Tibial nerve (tissue), 4 donors: ENCODE measurements around the gene CMSS1. TPM values are rescaled to one million over a fixed set of nuclear protein-coding genes. Genes with fewer than 3 reads are reported as not detected.
"Not testable (repeated sequence)": the region's sequence is repeated elsewhere in the genome, so short reads cannot be mapped to it uniquely, and the experiment has no call there.

Experiments used
- DNase-seq, 2 donors: peaks; one replicate each; pipeline ENCODE4 v3.0.0-alpha.2; 2019; ENCODE audit warnings: low spot score in 2 of 2
- H3K27ac ChIP-seq, 4 donors: fragments of 200-600 bp; sonication (generic) in 3 of 4; one replicate each; pipeline ENCODE4 v1.5.1; 2017 to 2019; ENCODE audit warnings: mild to moderate bottlenecking in 1 of 4
- H3K27me3 ChIP-seq, 2 donors: fragments of 200-600 bp; sonication (generic) in 1 of 2; one replicate each; pipeline versions ENCODE4 v1.5.1 to v1.6.0; 2017 to 2019
- H3K36me3 ChIP-seq, 3 donors: fragments of 200-600 bp; sonication (generic); one replicate each; pipeline ENCODE4 v1.5.1; 2018 to 2019
- H3K4me1 ChIP-seq, 4 donors: fragments of 200-600 bp; sonication (generic) in 3 of 4; one replicate each; pipeline ENCODE4 v1.5.1; 2017 to 2019
- H3K4me3 ChIP-seq, 4 donors: fragments of 200-600 bp; sonication (generic) in 3 of 4; one replicate each; pipeline ENCODE4 v1.5.1; 2017 to 2019; ENCODE audit warnings: mild to moderate bottlenecking in 1 of 4, moderate library complexity in 1 of 4
- H3K9me3 ChIP-seq, 4 donors: fragments of 200-600 bp; sonication (generic) in 3 of 4; one replicate each; pipeline ENCODE4 v1.5.1; 2017 to 2019
- EP300 ChIP-seq, 2 donors: sonication (generic); formaldehyde crosslinking; IDR thresholded peaks; one replicate each; pipeline ENCODE4 v1.6.1; 2017; ENCODE audit warnings: antibody characterized with exemption in 2 of 2, mild to moderate bottlenecking in 1 of 2
- POLR2A ChIP-seq, 2 donors: fragments of 450-650 bp; IDR thresholded peaks; one replicate each; pipeline ENCODE4 v1.6.1; 2017; ENCODE audit warnings: antibody characterized with exemption in 2 of 2, mild to moderate bottlenecking in 2 of 2, moderate library complexity in 2 of 2
- WGBS, 2 donors: methylation state at CpG; one replicate each; pipeline ENCODE4 v1.1.5; 2018; 5-methylcytosine and 5-hydroxymethylcytosine counted together
- small RNA-seq: library from RNA; depleted of rRNA; stranded (forward); fragments of <200 nt; gene quantifications from one replicate; pipeline ENCODE3, GENCODE V24; 2016
- total RNA-seq, 4 donors: library from RNA; depleted of rRNA; stranded (reverse); fragments of >200 nt; gene quantifications; one replicate each; pipeline ENCODE4 v1.1.0, GENCODE V29; 2016
- TF ChIP-seq, protein P1 (sequence below), 5 experiments: fragments of 200-600 bp in 3 of 5; fragments of 450-650 bp in 2 of 5; sonication (generic) in 3 of 5; IDR thresholded peaks; one replicate each; pipeline ENCODE4 v1.5.1; 2016 to 2019; ENCODE audit warnings: antibody characterized with exemption in 5 of 5, mild to moderate bottlenecking in 3 of 5, moderate library complexity in 2 of 5

The CMSS1 gene
- total RNA-seq, 4 donors from 2014 or later = 5.5 to 29.1 (median 15.7) TPM

DNA sequence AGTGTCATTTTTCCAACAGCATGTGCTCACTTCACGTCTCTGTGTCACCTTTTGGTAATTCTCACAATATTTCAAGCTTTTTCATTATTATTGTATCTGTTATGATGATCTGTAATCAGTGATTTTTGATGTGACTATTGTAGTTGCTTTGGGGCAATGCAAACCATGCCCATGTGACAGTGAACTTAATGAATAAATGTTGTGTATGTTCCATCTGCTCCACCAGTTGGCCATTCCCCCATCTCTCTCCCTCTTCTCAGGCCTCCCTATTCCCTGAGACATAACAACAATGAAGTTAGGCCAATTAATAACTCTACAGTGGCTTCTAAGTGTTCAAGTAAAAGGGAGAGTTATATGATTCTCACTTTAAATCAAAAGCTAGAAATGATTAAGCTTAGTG is 410.6 kb downstream of the CMSS1 start:
- Histone ChIP-seq H3K4me3 (no peak overlapping the region), H3K4me1 (no peaks in the 10 kb centered on the region), H3K36me3 (no peaks in the 10 kb centered on the region), H3K27me3 (no peaks in the 10 kb centered on the region), H3K27ac (no peak overlapping the region), H3K9me3 (peaks cover 0 to 3% (median 0%) of the 10 kb centered on the region in 4 donors)
- 84 to 93% methylated on average over 1 of the region's 1 CpG for WGBS, 2 donors
- DNase-seq = no peak
- TF ChIP-seq EP300 (IDR thresholded peaks at IDR 0.05) (no peak), POLR2A (IDR thresholded peaks at IDR 0.05) (no peak)
- TF ChIP-seq, protein P1, sequence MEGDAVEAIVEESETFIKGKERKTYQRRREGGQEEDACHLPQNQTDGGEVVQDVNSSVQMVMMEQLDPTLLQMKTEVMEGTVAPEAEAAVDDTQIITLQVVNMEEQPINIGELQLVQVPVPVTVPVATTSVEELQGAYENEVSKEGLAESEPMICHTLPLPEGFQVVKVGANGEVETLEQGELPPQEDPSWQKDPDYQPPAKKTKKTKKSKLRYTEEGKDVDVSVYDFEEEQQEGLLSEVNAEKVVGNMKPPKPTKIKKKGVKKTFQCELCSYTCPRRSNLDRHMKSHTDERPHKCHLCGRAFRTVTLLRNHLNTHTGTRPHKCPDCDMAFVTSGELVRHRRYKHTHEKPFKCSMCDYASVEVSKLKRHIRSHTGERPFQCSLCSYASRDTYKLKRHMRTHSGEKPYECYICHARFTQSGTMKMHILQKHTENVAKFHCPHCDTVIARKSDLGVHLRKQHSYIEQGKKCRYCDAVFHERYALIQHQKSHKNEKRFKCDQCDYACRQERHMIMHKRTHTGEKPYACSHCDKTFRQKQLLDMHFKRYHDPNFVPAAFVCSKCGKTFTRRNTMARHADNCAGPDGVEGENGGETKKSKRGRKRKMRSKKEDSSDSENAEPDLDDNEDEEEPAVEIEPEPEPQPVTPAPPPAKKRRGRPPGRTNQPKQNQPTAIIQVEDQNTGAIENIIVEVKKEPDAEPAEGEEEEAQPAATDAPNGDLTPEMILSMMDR (IDR thresholded peaks at IDR 0.05) = no peak

DNA sequence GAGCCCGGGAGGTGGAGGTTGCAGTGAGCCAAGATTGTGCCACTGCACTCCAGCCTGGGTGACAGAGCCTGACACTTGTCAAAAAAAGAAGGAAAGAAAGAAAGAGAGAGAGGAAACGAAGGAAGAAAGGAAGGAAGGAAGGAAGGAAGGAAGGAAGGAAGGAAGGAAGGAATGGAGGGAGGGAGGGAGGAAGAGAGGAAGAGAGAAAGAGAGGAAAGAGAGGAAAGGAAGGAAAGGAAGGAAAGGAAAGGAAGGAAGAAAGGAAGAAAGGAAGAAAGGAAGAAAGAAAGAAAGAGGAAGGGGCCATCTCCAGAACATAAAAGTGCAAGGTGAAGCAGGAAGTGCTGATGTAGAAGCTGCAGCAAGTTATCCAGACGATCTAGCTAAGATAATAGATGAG is 411.5 kb downstream of the CMSS1 start:
- WGBS, 2 donors = 86 to 88% methylated on average over 3 of the region's 3 CpGs
- not testable (repeated sequence) for H3K27me3 ChIP-seq, DNase-seq, H3K36me3 ChIP-seq, H3K4me3 ChIP-seq, H3K9me3 ChIP-seq, H3K4me1 ChIP-seq, H3K27ac ChIP-seq

DNA sequence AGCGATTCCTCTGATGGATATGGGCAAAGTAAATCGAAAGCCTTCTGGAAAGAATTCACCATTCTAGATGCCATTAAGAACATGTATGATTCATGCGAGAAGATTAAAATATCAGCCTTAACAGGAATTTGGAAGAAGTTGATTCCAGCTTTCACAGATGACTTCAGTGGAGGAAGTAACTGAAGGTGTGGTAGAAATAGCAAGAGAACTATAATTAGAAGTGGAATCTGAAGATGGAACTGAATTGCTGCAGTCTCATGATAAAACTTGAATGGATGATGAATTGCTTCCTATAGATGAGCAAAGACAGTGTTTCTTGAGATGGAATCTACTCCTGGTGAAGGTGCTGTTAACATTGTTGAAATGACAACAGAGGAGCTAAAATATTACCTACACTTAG is 413.0 kb downstream of the CMSS1 start:
- DNase-seq = no peak
- H3K27me3 ChIP-seq = no peaks in the 10 kb centered on the region
- H3K27ac ChIP-seq = no peak overlapping the region
- no peaks in the 10 kb centered on the region for H3K4me1 ChIP-seq
- no peaks in the 10 kb centered on the region for H3K9me3 ChIP-seq
- no peaks in the 10 kb centered on the region for H3K36me3 ChIP-seq
- TF ChIP-seq, protein P1 (IDR thresholded peaks at IDR 0.05) = no peak
- TF ChIP-seq EP300 (IDR thresholded peaks at IDR 0.05) (no peak), POLR2A (IDR thresholded peaks at IDR 0.05) (no peak)
- H3K4me3 ChIP-seq = no peak overlapping the region
- 94 to 95% methylated on average over 3 of the region's 3 CpGs for WGBS, 2 donors

Small RNA genes within 50 kb of the gene (small RNA-seq; reads per million reads assigned to genes)
- not detected for gene MIR3921

Other genes starting within 250 kb of the CMSS1 start
- gene COL8A1, start 179.3 kb upstream of the CMSS1 start, total RNA-seq = 100 to 1,000 TPM; 144 to 217 (median 177) TPM